Gastrocnemius medialis (tissue), 4 donors: ENCODE results near the gene PRKD2. TPM values are rescaled to one million over a fixed set of nuclear protein-coding genes. Genes with fewer than 3 reads are reported as not detected.

Experiments used
- ATAC-seq, 2 donors: fragments of 150-250 bp; one replicate each; pipeline ENCODE4 v1.9.1; 2016
- DNase-seq, 2 donors: peaks; one replicate each; pipeline ENCODE4 v3.0.0-alpha.2; 2019
- H3K27ac ChIP-seq, 4 donors: fragments of 200-600 bp; sonication (generic); 1 replicate in 1 of 4; 2 replicates in 3 of 4; pipeline ENCODE4 v1.5.1; 2016 to 2018; ENCODE audit warnings: mild to moderate bottlenecking in 2 of 4, moderate library complexity in 1 of 4
- H3K27me3 ChIP-seq, 3 donors: fragments of 200-600 bp; sonication (generic) in 2 of 3; 1 replicate in 1 of 3; 2 replicates in 2 of 3; pipeline versions ENCODE4 v1.5.1 to v1.6.0; 2016 to 2019; ENCODE audit warnings: mild to moderate bottlenecking in 1 of 3, moderate library complexity in 1 of 3
- H3K36me3 ChIP-seq, 2 donors: fragments of 200-600 bp; sonication (generic) in 1 of 2; one replicate each; pipeline ENCODE4 v1.5.1; 2017 to 2018
- H3K4me1 ChIP-seq, 2 donors: fragments of 200-600 bp; sonication (generic) in 1 of 2; one replicate each; pipeline ENCODE4 v1.5.1; 2016 to 2017; ENCODE audit warnings: mild to moderate bottlenecking in 2 of 2
- H3K4me3 ChIP-seq, 4 donors: fragments of 200-600 bp; sonication (generic) in 3 of 4; 1 replicate in 1 of 4; 2 replicates in 3 of 4; pipeline ENCODE4 v1.5.1; 2016 to 2019; ENCODE audit warnings: mild to moderate bottlenecking in 2 of 4
- H3K9me3 ChIP-seq, 3 donors: fragments of 200-600 bp; sonication (generic) in 2 of 3; 1 replicate in 1 of 3; 2 replicates in 2 of 3; pipeline ENCODE4 v1.5.1; 2016 to 2019
- CTCF ChIP-seq, 5 experiments: fragments of 450-650 bp in 3 of 5; fragments of 200-600 bp in 2 of 5; sonication (generic) in 2 of 5; IDR thresholded peaks in 4 of 5; conservative IDR thresholded peaks in 1 of 5; 1 replicate in 4 of 5; 2 replicates in 1 of 5; pipeline ENCODE4 v1.5.1; 2016 to 2019; ENCODE audit warnings: antibody characterized with exemption in 5 of 5, mild to moderate bottlenecking in 3 of 5, moderate library complexity in 3 of 5
- POLR2A ChIP-seq, 2 donors: fragments of 450-650 bp; IDR thresholded peaks; one replicate each; pipeline ENCODE4 v1.6.1; 2017; ENCODE audit warnings: antibody characterized with exemption in 2 of 2, mild to moderate bottlenecking in 2 of 2, moderate library complexity in 2 of 2
- in situ Hi-C, 4 donors: fragments of 200-750 bp; cut with MboI; loops; one replicate each; pipeline versions ENCODE4 v1.15.0 to v1.8.0; 2017; ENCODE audit warnings: low sequenced_read_pairs in 4 of 4
- intact Hi-C: fragments of 100-400 bp; cut with DNase I; formaldehyde crosslinking; loops from one replicate; pipeline ENCODE4 v1.15.1; 2023; ENCODE audit warnings: low total_unique reads
- total RNA-seq, 4 donors: library from RNA; depleted of rRNA; stranded (reverse); fragments of >200 nt; gene quantifications; one replicate each; pipeline versions ENCODE4 v1.1.0 to v1.2.3, GENCODE V29; 2016

Gene PRKD2
- total RNA-seq, 4 donors from 2014 or later: 4.2 to 7.2 (median 6.1) TPM

GRCh38 chr19:46725036-46725820 lies 8.3 kb upstream of the PRKD2 start:
- no peaks in the 10 kb centered on the region for H3K27me3 ChIP-seq
- no peak overlapping the region for H3K27ac ChIP-seq
- H3K36me3 ChIP-seq: peaks cover 0 to 87% of the 10 kb centered on the region in 2 donors
- intact Hi-C loops: no loop called here
- DNase-seq: no peak
- ATAC-seq: no peak
- no peak overlapping the region for H3K4me3 ChIP-seq
- no peaks in the 10 kb centered on the region for H3K9me3 ChIP-seq
- H3K4me1 ChIP-seq: peaks cover 6 to 7% of the 10 kb centered on the region in 2 donors
- in situ Hi-C loops: no loop called here
- TF ChIP-seq POLR2A (IDR thresholded peaks at IDR 0.05): no peak
- TF ChIP-seq CTCF (IDR thresholded peaks at IDR 0.05 in 4 of 5, conservative IDR thresholded peaks at IDR 0.05 in 1 of 5): no peak

GRCh38 chr19:46724468-46724867 lies 7.6 kb upstream of the PRKD2 start:
- in situ Hi-C loops: no loop called here
- Histone ChIP-seq H3K27ac (no peak overlapping the region), H3K36me3 (peaks cover 0 to 87% of the 10 kb centered on the region in 2 donors), H3K27me3 (no peaks in the 10 kb centered on the region), H3K4me3 (no peak overlapping the region), H3K9me3 (no peaks in the 10 kb centered on the region), H3K4me1 (peaks cover 6 to 7% of the 10 kb centered on the region in 2 donors)
- intact Hi-C loops: no loop called here
- no peak for ATAC-seq
- DNase-seq: no peak
- TF ChIP-seq POLR2A (IDR thresholded peaks at IDR 0.05) (no peak), CTCF (IDR thresholded peaks at IDR 0.05 in 4 of 5, conservative IDR thresholded peaks at IDR 0.05 in 1 of 5) (no peak)

- Histone ChIP-seq H3K4me3 (no peak overlapping the region), H3K27me3 (no peaks in the 10 kb centered on the region), H3K9me3 (no peaks in the 10 kb centered on the region), H3K36me3 (peaks cover 0 to 82% of the 10 kb centered on the region in 2 donors), H3K4me1 (peaks cover 6 to 7% of the 10 kb centered on the region in 2 donors), H3K27ac (no peak overlapping the region)
- no peak for DNase-seq
- in situ Hi-C loops (no loop called here), intact Hi-C loops (no loop called here)
- no peak for ATAC-seq
- TF ChIP-seq CTCF (IDR thresholded peaks at IDR 0.05 in 4 of 5, conservative IDR thresholded peaks at IDR 0.05 in 1 of 5) (no peak), POLR2A (IDR thresholded peaks at IDR 0.05) (no peak)
These were observed 6.6 kb upstream of the PRKD2 start for GRCh38 chr19:46723471-46723870.

- peaks cover 0 to 82% of the 10 kb centered on the region in 2 donors for H3K36me3 ChIP-seq
- peaks cover 6 to 7% of the 10 kb centered on the region in 2 donors for H3K4me1 ChIP-seq
- in situ Hi-C loops: no loop called here
- DNase-seq: no peak
- H3K4me3 ChIP-seq: no peak overlapping the region
- TF ChIP-seq POLR2A (IDR thresholded peaks at IDR 0.05) (no peak), CTCF (IDR thresholded peaks at IDR 0.05 in 4 of 5, conservative IDR thresholded peaks at IDR 0.05 in 1 of 5) (no peak)
- no peaks in the 10 kb centered on the region for H3K27me3 ChIP-seq
- H3K27ac ChIP-seq: no peak overlapping the region
- intact Hi-C loops: no loop called here
- no peak for ATAC-seq
- no peaks in the 10 kb centered on the region for H3K9me3 ChIP-seq
These were observed 6.1 kb upstream of the PRKD2 start for GRCh38 chr19:46723023-46723461.
